ENCODE data around the gene FBP2.

DNA sequence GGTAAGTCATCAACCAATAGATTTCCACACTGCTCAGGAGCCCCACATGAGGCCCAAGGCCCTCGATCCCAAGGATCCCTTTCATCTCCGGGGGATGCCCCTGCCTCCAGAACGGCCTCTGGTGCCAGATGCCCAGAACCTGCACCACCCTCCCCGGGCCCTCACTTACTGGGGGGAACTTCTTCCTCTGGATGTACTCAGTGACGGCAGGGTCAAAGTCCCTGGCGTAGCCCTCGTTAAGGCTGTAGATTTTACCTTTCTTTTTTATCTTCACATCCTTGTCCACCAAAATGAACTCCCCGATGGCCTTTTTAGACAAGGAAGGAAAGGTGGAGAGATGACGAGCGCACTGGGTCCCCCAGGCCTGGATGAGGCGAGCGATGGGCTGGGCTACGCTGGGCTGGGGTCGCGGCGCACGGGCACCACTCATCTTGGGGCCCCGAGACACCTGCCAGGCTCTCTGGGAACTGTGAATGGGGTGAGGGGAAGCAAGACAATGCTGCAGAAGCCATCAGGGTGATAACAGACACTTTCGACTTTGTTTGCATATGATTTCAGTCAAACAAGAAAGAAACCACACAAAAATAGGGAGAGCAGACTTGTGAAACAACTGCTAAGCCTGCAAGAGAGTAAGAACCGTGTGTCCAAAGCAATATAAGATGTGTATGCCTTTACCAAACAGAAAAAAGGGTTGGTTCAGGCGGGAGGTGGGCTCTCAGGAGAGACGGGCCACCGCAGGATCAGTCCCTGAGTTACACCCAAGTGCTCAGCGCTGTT is 13.2 kb upstream of the FBP2 start:
- TF ChIP-seq POLR2AphosphoS5 (IDR thresholded peaks at IDR 0.05; ENCODE audit: low read depth, low read length) = no peak
- TF ChIP-seq SIN3A (IDR thresholded peaks at IDR 0.05; ENCODE audit: borderline replicate concordance, low read depth, low read length) = no peak
- TF ChIP-seq EZH2phosphoT487 (IDR thresholded peaks at IDR 0.05; ENCODE audit: borderline replicate concordance, low read depth) = no peak
- no peak for TF ChIP-seq NRF1 (IDR thresholded peaks at IDR 0.05; ENCODE audit: low read depth, low read length)
- TF ChIP-seq, protein P1, sequence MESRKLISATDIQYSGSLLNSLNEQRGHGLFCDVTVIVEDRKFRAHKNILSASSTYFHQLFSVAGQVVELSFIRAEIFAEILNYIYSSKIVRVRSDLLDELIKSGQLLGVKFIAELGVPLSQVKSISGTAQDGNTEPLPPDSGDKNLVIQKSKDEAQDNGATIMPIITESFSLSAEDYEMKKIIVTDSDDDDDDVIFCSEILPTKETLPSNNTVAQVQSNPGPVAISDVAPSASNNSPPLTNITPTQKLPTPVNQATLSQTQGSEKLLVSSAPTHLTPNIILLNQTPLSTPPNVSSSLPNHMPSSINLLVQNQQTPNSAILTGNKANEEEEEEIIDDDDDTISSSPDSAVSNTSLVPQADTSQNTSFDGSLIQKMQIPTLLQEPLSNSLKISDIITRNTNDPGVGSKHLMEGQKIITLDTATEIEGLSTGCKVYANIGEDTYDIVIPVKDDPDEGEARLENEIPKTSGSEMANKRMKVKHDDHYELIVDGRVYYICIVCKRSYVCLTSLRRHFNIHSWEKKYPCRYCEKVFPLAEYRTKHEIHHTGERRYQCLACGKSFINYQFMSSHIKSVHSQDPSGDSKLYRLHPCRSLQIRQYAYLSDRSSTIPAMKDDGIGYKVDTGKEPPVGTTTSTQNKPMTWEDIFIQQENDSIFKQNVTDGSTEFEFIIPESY (IDR thresholded peaks at IDR 0.05; ENCODE audit: borderline replicate concordance, low read depth) = no peak
- TF ChIP-seq MXI1 (IDR thresholded peaks at IDR 0.05; ENCODE audit: low read depth, low read length) = no peak
- TF ChIP-seq, protein P2, sequence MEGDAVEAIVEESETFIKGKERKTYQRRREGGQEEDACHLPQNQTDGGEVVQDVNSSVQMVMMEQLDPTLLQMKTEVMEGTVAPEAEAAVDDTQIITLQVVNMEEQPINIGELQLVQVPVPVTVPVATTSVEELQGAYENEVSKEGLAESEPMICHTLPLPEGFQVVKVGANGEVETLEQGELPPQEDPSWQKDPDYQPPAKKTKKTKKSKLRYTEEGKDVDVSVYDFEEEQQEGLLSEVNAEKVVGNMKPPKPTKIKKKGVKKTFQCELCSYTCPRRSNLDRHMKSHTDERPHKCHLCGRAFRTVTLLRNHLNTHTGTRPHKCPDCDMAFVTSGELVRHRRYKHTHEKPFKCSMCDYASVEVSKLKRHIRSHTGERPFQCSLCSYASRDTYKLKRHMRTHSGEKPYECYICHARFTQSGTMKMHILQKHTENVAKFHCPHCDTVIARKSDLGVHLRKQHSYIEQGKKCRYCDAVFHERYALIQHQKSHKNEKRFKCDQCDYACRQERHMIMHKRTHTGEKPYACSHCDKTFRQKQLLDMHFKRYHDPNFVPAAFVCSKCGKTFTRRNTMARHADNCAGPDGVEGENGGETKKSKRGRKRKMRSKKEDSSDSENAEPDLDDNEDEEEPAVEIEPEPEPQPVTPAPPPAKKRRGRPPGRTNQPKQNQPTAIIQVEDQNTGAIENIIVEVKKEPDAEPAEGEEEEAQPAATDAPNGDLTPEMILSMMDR (IDR thresholded peaks at IDR 0.05) = no peak
- no peak for TF ChIP-seq MEF2A (IDR thresholded peaks at IDR 0.05; ENCODE audit: borderline replicate concordance, low read depth)
- no peak for TF ChIP-seq RAD21 (IDR thresholded peaks at IDR 0.05; ENCODE audit: low read length)
